ENCODE measurements around the gene PRR19.

DNA sequence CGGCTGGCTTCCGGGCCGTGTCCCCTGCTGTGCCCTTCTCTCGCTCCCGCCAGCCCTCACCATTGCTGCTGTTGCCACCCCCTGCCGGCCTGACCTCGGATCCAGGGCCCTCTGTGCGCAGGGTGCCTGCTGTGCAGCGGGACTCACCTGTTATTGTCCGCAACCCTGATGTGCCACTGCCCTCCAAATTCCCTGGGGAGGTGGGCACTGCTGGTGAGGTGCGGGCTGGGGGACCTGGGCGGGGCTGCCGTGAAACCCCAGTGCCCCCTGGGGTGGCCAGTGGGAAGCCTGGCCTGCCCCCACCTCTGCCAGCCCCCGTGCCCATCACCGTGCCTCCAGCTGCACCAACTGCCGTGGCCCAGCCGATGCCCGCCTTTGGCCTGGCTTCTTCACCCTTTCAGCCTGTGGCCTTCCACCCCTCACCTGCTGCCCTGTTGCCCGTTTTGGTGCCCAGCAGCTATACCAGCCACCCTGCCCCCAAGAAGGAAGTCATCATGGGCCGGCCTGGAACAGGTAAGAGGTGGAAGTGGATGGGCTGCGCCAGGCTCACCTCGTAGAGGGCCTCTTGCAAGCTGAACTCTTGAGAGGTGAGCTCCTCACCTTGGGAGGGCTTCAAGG, 27.8 kb upstream of the PRR19 start:
- TF ChIP-seq, protein P1, sequence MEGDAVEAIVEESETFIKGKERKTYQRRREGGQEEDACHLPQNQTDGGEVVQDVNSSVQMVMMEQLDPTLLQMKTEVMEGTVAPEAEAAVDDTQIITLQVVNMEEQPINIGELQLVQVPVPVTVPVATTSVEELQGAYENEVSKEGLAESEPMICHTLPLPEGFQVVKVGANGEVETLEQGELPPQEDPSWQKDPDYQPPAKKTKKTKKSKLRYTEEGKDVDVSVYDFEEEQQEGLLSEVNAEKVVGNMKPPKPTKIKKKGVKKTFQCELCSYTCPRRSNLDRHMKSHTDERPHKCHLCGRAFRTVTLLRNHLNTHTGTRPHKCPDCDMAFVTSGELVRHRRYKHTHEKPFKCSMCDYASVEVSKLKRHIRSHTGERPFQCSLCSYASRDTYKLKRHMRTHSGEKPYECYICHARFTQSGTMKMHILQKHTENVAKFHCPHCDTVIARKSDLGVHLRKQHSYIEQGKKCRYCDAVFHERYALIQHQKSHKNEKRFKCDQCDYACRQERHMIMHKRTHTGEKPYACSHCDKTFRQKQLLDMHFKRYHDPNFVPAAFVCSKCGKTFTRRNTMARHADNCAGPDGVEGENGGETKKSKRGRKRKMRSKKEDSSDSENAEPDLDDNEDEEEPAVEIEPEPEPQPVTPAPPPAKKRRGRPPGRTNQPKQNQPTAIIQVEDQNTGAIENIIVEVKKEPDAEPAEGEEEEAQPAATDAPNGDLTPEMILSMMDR (IDR thresholded peaks at IDR 0.05; ENCODE audit: low read depth, low read length, missing input control), result no peak
- TF ChIP-seq ZBTB33 (IDR thresholded peaks at IDR 0.05) (no peak), RAD21 (IDR thresholded peaks at IDR 0.05) (no peak), SP1 (IDR thresholded peaks at IDR 0.05) (no peak), TAF1 (conservative IDR thresholded peaks at IDR 0.05) (no peak), FOXA1 (IDR thresholded peaks at IDR 0.05) (no peak), JUND (IDR thresholded peaks at IDR 0.05) (no peak), HNF4A (conservative IDR thresholded peaks at IDR 0.05) (no peak), YY1 (IDR thresholded peaks at IDR 0.05) (no peak), FOXA2 (IDR thresholded peaks at IDR 0.05) (no peak), RXRA (IDR thresholded peaks at IDR 0.05) (no peak)
- TF ChIP-seq, protein P2, sequence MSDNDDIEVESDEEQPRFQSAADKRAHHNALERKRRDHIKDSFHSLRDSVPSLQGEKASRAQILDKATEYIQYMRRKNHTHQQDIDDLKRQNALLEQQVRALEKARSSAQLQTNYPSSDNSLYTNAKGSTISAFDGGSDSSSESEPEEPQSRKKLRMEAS (IDR thresholded peaks at IDR 0.05), result no peak
